GM19463 (cell line): ENCODE results near the gene KCNG2.
"Not testable (repeated sequence)": the region's sequence is repeated elsewhere in the genome, so short reads cannot be mapped to it uniquely, and the experiment has no call there.

Source experiments
- ATAC-seq: cut with Tn5 transposase; IDR thresholded peaks from one replicate; pipeline ENCODE4 v1.9.1; 2021; ENCODE audit warnings: mild to moderate bottlenecking, moderate library complexity; ENCODE audit not compliant: unreplicated experiment

Gene KCNG2

DNA sequence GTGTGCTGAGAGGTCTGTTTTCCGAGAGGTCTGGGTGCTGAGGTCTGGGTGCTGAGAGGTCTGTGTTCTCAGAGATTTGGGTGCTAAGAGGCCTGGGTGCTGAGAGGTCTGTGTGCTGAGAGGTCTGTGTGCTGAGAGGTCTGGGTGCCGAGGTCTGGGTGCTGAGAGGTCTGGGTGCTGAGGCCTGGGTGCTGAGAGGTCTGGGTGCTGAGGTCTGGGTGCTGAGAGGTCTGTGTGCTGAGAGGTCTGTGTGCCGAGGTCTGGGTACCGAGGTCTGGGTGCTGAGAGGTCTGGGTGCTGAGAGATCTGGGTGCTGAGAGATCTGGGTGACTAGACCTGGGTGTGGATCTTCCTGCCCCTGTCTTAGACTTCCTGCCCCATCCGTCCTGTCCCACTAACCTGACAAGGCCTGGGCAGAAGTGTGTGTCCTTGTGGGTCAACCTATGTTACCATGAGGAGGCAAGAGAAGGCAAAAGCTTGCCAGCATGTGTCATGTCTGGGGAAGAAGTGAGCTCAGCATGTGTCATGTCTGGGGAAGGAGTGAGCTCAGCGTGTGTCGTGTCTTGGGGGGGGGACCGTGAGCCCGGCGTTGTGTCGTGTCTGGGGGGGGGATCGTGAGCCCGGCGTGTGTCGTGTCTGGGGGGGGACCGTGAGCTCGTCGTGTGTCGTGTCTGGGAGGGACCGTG is 69.3 kb downstream of the KCNG2 start:
- no peak for ATAC-seq

DNA sequence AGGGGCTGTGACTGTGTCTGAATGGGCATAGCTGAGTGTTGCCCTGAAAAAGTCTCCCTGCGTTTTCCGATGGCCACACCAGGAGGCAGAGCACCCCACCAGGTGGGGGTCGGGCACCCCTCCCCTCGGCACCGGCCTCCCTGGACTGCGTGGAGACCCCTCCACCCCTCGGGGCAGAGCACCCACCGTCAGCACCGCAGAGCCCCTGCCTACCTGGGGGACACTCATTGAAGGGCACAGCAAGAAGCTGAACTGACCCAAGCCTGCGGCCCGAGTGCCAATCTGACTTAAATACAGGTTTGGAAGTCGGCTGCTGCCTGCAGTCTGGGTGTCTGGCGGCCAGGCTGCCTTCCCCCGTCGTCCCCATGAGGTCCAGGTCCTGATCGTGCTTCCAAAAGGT is 69.9 kb downstream of the KCNG2 start:
- ATAC-seq = no peak

DNA sequence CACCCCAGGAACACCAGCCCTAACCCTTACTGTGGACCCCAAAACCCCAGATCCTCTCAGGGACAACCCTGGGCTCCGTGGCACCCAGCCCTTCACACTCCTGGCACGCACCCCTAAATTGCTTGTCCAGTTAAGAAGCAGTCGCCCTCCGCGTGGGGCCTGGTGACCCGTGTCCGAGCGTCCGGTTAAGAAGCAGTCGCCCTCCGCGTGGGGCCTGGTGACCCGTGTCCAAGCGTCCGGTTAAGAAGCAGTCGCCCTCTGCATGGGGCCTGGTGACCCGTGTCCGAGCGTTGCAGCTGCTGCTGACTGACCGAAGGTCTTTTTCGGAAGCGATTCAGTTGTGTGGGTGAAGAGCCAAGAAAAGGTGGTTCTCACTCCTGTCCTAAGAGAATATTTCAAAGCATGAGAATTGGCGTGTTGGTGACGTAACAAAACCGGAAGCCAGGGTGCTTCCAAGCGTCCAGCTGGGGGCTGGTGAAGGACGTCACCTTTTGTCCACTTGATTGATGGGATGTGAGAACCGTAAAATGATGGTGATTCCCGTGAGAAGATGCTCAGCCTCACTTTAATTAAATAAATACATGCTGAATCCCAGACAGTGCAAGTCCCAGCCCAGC is 70.5 kb downstream of the KCNG2 start:
- ATAC-seq = no peak

DNA sequence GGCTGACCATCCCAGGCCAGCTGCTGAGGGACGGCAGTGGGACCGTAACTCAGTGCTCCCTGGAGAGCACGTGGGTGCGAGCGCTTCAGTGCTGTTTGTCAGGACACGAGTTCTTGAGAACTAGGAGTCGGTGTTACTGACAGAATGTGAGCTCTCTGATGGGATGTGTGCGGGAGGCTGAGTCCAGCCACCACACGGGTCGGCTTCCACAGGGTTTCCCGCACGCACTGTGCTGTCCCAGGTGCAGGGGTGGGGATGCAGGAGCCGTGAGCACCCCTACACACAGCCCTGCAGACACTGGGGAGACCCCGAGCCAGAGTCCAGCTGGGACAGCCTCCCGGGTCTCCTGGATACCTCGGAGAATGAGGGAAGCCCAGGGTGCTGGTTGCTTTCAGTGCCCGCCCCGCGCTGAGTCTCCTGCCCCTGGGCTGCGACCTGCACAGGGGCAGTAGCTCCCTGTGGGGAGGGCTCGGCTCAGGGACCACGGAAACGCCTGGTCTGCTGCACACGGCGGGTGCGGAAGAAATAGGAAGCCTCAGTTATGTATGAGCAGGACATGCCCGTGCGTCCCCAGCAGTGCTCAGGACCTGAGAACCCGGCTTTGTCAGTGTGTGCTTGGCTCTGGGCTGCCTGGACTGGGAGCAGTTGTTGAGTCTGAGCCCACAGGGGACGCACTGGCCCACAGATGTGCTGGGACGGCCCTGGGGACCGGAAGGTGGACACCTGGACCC is 71.2 kb downstream of the KCNG2 start:
- ATAC-seq = no peak

DNA sequence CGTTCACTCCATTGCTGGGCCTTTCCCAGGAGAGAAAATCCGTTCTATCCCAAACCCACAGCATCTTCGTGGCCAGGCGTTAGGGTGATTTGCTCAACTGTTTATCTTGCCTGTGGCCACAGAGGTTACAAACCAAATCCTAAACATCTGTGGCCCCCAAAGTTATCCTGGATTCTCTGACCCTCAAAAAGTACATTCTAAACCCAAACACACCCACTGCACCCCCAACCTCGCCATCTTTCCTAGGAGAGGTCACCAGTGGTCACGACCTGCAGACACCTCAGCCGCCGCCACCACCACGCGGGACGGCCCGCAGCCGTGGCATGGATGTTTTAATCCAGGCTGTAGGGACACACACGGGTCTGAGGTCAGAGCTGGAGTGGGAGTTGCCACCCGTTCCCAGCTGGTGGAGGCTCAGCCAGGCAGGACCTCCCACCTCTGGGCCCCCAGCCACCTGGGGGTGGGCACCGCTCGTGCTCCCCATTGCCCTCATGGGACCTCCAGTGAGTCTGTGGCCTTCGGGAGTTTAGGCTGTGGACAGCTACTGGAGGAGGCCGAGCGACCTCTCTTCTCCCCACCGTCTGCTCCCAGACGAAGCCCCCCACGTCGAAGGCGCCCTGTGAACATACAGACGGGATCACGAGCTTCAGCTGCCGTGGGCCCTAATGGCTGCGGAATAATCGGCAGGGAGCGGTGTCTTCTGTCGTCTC is 72.0 kb downstream of the KCNG2 start:
- no peak for ATAC-seq

DNA sequence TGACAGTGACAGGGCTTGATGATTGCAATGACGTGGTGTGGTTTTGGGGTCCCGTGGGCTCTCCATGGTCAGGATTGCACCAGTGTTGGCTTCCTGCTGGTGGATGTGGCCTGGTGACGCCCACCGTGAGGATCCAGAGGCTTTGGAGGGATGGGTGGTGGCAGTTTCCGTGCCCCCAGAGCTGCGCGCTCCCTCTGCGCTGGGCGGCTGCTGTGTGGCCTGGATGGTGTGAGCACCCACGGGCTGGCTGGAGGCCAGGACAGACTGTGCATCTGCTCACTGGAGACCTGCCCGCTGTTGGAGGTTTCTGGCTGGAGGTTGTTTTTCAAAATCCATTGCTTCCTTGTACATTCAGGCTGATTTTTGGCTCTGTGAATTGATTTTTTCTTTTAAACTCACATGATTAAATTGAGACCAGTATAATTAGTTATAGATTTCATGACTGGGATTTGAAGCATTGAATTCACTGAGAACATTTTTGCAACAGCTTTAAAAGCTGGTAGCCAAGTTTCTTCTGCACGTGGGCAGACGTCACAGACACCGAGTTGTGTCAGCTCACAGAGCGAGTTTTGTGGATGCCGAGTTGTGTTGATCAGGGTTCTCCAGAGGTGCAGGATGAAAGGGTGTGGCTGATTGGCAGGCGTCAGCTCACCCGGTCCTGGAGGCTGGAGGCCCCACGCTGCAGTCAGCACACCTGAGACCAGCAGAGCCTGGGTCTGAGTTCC is 72.7 kb downstream of the KCNG2 start:
- ATAC-seq = no peak

DNA sequence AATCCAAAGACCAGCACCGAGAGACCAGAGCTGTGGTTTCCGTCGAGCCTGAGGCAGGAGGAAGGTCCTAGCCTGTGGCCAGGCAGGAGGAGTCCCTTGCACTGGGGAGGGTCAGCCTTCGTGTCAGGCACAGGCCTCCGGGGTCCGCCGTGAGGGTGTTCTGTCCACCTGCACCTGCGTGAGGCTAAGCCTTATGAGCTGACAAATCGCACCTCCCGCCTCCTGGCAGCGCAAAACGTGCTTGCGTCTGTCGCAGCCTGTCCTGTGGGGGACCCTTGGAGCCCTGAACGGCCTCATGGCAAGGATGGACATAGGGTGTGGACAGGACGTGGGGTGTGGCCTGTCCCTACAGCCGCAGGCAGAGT is 73.3 kb downstream of the KCNG2 start:
- no peak for ATAC-seq

DNA sequence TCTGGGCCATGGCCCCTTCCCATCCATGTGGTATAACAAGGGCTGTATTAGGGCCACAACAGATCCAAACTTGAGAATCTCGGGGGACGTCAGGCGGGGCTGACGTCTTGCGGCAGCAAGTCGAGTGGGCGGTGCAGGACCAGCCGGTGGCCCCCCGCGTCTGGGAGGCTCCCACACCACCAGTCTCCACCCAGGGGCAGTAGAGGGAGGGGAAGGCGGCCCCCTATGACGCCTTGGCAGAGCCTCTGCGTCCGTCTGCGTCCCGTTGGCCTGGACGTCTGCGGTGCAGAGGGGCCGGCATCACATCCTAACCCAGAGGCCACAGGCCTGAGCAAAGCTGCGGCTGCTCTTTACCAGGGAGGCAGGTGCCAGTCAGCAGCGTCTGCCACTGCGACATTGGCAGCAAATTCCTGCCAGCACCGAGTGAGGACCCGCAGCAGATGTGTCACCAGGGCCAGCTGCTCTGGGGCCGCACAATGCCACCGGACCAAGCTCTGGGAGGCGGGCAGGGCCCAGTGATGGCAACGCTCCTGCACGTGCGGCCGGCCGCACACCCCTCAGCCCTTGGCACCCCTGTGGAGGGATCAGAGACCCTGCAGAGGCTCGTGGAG is 73.8 kb downstream of the KCNG2 start:
- no peak for ATAC-seq

DNA sequence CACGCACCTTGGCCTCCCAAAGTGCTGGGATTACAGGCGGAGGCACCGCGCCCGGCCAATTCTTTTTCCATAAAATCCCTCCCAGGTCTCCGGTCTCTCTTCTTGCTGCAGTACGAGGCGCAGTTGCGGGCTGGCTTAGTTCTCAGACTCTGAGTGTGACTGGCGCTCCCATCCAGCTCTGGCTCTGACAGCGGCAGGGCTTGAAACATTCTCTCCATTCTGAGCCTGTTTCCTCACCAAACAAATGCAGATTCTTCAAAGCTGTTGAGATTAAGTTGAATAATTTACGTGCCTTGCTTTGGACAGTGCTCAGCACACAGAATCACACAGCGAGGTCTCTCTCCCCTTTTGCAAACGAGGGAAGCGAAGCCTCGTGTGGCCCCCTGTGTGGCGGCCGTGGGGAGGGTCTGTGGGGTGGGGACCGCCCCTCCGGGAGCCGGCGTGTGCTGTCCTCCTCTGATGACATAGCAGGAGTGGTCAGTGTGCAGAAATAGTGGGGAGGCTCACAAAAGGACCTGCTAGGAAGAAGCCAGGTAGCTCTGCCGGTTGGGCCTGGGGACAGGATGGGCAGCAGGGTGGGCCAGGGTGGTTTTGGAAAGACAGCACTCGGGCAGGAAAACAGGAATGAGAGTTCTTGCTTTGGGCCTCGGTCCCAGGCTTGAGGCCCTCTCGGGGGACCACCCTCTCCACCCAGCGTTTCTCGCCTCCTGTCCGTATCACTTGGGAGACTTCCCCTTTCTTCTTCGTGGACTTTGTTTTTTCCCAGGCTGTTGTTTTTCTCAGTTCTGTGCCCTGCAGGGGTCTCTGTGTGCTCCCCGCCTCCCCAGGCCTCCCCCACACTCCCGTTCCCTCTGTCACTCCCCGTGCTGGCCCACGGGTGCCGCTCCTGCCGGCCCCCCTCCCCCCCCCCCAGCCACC is 75.0 kb downstream of the KCNG2 start:
- no peak for ATAC-seq

DNA sequence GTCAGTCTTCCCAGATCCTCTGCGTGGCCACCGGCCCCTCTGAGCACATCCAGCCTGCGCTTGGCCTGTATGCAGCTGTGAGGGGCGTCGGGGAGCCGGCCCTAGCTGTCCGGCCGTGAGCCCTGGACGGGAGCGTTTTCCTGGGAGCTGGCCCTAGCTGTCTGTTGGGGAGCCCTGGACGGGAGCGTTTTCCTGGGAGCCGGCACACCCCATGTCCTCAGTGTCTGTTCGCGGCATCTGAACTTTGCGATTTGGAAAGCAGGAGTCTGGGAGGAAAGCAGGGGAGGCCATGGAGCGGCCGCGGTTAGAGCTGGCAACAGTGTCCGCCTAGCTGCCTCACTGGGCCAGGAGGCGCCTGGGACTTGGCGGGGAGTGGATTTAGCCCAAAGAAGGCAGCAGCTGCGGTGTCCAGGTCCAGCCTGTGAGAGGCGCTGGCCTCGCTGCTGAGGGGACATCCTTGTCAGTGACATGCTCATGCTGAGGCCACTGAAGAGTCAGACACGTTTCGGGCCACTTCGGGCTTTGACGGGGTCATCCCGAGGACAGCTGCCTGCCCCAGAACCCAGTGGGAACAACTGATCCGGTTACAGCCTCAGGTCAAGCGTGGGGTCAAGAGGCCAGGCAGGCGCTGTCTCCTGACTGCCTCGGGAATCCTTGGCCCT is 75.8 kb downstream of the KCNG2 start:
- no peak for ATAC-seq

DNA sequence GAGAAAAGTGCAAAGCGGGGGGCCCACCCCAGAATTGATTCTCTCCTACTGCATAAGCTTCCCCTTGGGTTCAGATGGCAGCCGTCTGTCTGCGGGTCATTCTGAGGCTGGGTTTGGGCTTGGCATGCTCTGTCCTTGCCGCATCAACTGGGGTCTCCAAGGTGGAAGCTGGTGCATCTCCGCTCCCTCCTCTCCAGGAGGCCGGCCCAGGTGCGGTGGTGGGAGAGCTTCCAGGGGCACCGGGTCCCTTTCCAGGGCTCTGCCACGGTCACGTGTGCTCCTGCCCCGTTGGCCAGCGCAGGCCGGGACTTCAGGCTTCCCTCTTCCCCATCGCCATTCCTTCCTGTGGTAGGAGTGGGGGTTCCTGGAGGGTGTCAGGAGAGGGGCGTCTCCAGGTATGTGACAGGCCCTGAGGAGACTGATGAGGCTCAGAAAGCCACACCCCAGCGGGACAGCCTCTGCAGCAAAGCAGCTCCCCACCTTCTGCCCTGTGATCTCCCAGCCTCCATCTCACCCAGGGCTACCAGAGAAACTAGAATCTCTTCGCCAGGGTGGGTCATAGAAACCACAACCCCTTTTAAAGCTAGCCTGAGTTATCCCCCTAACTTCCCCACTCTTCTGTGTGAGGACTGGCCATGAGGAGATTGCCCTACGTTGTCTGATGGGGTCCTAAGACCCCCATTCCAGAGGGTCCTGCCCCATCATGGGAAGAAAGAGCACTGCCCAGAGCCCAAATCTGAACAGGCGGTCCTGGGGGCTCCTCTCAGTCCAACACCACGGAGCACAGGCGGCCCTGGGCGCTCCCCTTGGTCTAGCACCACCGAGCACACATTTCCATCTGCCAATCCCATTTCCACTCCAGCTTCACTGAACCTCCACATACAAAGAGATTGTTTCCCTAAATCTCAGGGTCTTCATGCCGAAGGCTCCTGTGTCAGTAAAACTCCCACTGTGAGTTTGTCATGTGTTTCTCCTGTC is 77.1 kb downstream of the KCNG2 start:
- no peak for ATAC-seq

DNA sequence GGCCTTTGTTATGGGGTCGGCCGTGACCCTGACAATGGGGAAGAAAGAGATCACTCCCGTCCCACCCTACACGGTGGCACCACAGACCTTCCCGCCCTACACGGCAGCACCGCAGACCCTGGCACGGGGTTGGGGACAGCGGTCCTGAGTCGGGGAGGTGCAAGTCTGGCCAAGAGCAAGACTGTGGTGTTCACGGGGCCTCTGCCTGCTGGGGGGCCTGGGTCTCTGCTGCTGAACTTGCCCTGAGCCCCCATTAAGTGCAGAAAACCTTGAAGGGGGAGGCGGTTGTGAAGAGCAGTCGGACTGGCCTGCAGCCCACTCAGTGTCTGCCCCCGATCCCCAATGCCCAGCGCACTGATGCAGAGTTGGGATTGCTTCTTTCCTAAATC is 77.8 kb downstream of the KCNG2 start:
- ATAC-seq = no peak

DNA sequence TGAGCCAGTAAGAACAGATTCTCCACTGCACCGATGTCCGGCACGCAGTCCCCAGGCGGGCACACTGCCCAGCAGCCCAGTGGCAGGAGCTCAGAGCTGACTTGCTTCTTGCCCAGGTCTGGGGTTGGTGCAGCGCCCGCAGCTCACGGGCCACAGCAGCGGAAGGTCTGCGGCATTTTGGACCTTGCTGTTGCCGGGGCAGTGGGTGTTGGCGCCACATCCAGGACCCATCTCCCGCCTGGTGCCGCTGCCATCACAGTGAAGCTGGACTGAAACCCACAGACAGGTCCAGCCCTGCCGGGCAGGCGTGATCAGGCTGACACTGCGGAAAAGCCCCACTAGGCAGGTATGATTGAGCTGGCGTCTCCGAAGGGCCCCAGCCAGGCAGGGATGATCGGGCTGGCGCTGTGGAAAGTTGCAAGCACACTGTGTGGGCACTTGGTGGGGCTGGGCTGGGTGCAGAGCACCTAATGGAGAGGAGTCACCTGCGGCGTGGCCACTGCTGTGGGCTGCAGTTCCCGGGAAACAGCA is 78.3 kb downstream of the KCNG2 start:
- no peak for ATAC-seq

DNA sequence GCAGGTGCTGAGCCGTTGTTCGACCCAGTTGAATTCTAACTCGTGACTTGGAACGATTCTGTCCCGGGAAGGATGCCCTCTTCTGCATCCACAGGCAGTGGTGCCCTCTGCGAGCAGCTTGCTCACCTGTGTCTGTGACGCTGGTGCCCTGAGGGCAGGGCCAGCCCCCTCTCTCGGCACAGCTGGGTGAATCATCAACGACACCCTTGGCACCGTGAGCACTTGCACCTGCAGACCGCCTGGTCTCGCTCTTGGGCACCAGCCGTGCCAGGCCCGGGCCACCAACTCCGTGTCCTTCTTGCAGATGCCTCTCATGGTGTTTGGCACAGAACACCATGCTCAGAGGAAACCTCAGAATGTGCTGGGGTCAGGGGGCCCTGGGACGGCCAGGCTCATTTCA is 78.8 kb downstream of the KCNG2 start:
- no peak for ATAC-seq

DNA sequence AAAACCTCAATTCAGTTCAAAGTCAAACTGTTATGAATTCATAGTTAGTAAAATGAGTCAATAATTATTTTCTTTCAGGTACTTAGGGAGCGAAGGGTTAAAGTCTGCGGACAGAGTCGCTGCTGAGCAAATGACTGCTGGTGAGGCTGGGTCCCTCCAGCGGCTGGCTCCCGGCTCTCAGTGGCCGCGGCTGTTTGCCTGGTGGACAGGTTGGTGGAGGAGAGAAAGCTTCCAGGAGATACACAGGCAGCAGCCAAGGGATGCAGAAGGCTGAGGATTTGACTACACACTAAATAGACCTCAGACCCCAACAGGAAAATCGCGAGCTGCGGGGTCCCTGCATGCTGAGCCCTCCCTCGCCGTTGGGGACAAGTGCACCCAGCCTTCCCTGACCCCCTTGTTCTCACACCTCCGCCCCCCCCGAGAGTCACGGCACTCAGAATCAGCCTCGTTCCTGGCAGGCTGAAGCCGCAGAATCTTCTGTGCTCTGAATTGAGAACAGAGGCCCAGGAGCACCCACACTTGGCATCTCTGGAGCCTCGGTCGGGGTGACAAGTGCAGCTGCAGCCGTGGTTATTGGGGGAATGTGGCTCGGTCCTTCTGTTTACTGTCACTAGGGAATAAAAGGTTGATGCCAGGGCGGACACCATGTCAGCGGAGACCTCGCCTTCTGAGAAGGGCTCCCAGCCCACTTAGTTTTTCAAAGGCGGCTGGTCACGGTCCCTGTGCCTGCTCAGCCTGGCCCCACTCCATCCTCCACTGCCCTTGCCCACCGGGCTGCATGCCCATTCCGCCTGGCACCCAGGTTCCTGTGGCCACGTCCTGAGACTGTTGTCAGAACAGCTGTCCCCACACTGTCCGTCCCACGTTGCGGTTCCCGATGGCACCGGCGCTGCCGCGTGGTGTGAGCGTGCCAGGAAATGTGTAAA is 79.7 kb downstream of the KCNG2 start:
- ATAC-seq = no peak

DNA sequence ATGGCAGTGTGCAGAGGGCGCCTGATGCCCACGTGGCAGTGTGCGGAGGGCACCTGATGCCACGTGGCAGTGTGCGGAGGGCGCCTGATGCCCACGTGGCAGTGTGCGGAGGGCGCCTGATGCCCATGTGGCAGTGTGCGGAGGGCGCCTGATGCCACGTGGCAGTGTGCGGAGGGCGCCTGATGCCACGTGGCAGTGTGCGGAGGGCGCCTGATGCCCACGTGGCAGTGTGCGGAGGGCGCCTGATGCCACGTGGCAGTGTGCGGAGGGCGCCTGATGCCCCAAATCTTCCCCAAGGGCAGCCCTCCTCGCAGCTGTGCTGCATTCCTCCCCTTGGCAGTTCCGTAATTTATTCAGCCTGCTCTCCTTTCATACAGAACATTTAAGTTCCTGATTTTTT is 80.5 kb downstream of the KCNG2 start:
- ATAC-seq = not testable (repeated sequence)
